ENCODE data around the gene EMSY. TPM values are rescaled to one million over a fixed set of nuclear protein-coding genes. Genes with fewer than 3 reads are reported as not detected.

Gene EMSY
- total and polyA plus RNA-seq, 7 donors, result 5.8 to 17.2 (median 12.7) TPM

DNA sequence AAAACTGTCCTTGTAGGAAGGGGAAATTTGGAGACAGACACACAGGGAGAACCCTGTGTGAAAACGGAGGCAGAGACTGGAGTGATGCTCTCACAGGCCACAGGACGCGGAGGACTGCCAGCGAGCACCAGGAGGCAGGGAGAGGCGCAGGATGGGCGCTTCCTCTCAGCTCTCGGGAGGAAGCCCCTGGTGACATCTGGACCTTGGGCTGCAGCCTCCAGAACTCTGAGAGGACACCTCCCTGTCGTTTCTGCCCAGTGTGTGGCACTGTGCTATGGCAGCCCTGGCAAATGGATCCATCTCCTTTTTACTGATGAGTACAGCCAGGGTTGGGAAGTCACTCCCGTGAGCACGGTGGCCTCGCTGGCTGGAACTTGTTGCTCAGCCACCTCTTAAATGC lies 151.8 kb downstream of the EMSY start:
- TF ChIP-seq, protein P1, sequence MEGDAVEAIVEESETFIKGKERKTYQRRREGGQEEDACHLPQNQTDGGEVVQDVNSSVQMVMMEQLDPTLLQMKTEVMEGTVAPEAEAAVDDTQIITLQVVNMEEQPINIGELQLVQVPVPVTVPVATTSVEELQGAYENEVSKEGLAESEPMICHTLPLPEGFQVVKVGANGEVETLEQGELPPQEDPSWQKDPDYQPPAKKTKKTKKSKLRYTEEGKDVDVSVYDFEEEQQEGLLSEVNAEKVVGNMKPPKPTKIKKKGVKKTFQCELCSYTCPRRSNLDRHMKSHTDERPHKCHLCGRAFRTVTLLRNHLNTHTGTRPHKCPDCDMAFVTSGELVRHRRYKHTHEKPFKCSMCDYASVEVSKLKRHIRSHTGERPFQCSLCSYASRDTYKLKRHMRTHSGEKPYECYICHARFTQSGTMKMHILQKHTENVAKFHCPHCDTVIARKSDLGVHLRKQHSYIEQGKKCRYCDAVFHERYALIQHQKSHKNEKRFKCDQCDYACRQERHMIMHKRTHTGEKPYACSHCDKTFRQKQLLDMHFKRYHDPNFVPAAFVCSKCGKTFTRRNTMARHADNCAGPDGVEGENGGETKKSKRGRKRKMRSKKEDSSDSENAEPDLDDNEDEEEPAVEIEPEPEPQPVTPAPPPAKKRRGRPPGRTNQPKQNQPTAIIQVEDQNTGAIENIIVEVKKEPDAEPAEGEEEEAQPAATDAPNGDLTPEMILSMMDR (IDR thresholded peaks at IDR 0.05), result no peak
- intact Hi-C loops (cut with DNase I), result loop anchor here in 1 of 2 donors (5.0 kb wide), 2 partner anchors 71 to 86 kb away; no protein-coding TSS in a partner anchor
- 63 to 68% (median 65%) methylated on average over 11 of the region's 11 CpGs for WGBS, 3 donors
- Histone ChIP-seq H3K4me3 (no peak overlapping the region), H3K27me3 (ENCODE audit: insufficient read depth in 3 of 3, low read length in 2 of 3) (no peaks in the 10 kb centered on the region), H3K36me3 (ENCODE audit: insufficient read depth in 1 of 2, low read depth in 1 of 2) (no peaks in the 10 kb centered on the region), H3K4me1 (no peaks in the 10 kb centered on the region), H3K27ac (no peak overlapping the region), H3K9me3 (no peaks in the 10 kb centered on the region)
- no peak for ATAC-seq
- DNase-seq, result no peak

DNA sequence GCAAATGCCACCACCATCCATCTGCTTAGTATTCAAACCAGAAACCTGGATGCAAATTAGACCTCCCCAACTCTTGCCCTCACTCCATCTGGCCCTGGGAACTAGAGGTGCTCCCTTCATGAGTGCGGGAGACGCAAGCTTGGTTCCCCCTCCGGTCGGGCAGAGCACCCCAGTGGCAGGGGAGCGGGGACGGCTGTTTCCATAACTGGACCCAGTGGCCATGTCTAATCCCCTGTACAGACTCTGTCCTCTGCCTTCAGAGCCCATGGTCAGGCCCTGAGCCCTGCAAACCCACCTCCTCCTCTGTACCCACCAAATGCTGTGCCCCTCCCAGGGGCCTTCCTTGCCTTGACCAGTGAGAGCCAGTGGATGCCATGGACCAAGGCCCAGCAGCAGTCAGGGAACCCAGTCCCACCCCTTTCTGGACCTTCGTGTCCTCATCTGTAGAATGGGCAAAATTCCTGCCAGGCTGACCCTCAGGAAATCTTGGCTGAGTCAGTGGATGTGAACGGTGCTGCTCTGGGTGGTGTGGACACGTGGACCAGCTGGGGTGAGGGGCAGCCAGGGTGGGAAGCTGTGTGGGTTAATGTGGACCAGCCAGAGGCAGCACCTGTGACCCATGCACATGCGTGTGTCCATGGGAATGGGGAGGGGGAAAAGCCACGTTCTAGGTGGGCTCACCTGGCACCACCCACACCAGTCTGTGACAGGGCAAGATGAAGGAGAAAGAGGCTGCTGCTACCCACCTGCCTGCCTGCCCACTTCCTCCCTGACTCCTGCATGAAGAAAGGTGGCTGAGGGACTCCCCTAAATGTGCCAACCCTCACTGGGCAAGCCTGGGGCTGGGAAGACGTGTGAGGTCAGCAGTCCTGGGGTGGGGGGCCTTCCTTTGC lies 153.0 kb downstream of the EMSY start:
- no peaks in the 10 kb centered on the region for H3K27me3 ChIP-seq (ENCODE audit: insufficient read depth in 3 of 3, low read length in 2 of 3)
- no peaks in the 10 kb centered on the region for H3K9me3 ChIP-seq
- H3K36me3 ChIP-seq (ENCODE audit: insufficient read depth in 1 of 2, low read depth in 1 of 2), result no peaks in the 10 kb centered on the region
- no peaks in the 10 kb centered on the region for H3K4me1 ChIP-seq
- TF ChIP-seq, protein P1 (IDR thresholded peaks at IDR 0.05), result no peak
- intact Hi-C loops (cut with DNase I), result loop anchor here in 1 of 2 donors (5.0 kb wide), 2 partner anchors 70 to 85 kb away; no protein-coding TSS in a partner anchor
- DNase-seq, result no peak
- 73 to 76% (median 75%) methylated on average over 12 of the region's 12 CpGs for WGBS, 3 donors
- ATAC-seq, result no peak
- H3K4me3 ChIP-seq, result no peak overlapping the region
- H3K27ac ChIP-seq, result no peak overlapping the region

DNA sequence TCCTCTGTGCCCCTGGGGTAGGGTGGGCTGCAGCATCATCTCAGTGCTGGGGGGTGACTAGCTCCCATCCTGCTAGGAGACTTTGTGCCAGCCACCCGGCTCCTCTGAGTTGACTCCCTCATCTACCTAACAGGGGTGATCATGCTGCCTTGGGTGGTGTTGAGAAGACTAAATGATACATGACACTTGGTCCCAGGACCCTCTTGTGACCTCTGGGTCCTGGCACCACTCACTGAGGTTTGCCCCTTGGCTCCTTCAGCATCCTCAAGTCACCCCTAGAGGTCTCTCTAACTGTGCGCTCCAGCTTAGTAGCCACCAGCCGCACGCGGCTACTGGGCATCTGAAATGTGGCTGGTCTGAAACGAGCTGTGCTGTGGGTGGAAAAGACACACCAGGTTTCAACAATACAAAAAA lies 153.6 kb downstream of the EMSY start:
- intact Hi-C loops (cut with DNase I), result loop anchor here in 1 of 2 donors (5.0 kb wide), 2 partner anchors 69 to 84 kb away; no protein-coding TSS in a partner anchor
- H3K4me1 ChIP-seq, result no peaks in the 10 kb centered on the region
- H3K36me3 ChIP-seq (ENCODE audit: insufficient read depth in 1 of 2, low read depth in 1 of 2), result no peaks in the 10 kb centered on the region
- no peak for DNase-seq
- peak; percentile 57 to 74 (median 71) for ATAC-seq
- 33 to 42% (median 39%) methylated on average over 6 of the region's 6 CpGs for WGBS, 3 donors
- TF ChIP-seq, protein P1 (IDR thresholded peaks at IDR 0.05), result peak; percentile 37
- no peaks in the 10 kb centered on the region for H3K9me3 ChIP-seq
- no peak overlapping the region for H3K4me3 ChIP-seq
- H3K27ac ChIP-seq, result no peak overlapping the region
- H3K27me3 ChIP-seq (ENCODE audit: insufficient read depth in 3 of 3, low read length in 2 of 3), result no peaks in the 10 kb centered on the region

DNA sequence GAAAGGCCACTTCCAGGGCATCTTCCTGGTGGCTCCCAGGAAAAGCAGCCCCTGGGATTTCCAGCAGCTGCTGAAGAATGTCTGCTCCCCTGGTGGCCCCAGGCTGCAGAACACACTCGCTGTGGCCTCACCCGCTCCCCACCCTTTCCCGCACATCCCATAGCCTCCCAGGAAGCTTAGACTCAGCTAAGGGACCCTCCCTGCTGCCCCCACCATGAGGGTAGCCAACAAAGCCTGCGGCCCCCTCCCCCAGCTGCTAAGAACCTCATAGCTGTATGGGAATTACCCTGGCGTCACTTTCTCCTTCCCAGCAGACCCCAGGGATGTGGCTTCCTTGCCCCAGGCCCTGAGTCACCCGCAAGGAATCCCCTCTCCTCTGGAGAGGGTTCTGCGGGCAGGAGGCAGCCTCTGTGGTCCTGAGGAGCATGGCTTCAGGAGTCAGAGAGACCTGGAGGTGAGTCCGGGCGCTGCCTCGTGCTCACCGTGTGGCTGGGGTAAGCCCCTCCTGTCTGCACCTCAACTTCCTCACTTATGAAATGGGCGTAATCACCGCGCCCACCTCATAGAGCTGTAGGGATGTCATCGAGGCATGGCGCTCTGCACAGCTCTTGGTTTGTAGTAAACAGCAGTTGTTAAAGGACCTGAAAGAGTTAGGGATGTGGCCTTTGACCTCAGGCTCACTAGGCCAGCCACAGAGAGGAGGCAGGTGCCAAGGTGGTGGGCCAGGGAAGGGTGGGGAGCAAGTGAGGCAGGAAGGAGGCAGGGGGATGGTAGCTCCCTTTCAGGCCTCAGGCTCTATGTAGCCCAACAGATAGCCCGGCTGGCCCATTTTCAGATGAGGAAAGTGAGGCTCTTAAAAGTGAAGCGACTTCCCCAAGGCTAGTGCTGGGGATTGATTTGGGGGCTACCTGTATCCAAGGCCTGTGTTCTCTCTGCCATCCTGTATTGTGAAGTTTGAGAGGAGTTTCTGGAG lies 154.5 kb downstream of the EMSY start:
- TF ChIP-seq, protein P1 (IDR thresholded peaks at IDR 0.05), result no peak
- H3K27ac ChIP-seq, result no peak overlapping the region
- 81 to 82% (median 82%) methylated on average over 18 of the region's 18 CpGs for WGBS, 3 donors
- H3K4me1 ChIP-seq, result no peaks in the 10 kb centered on the region
- DNase-seq, result no peak
- H3K27me3 ChIP-seq (ENCODE audit: insufficient read depth in 3 of 3, low read length in 2 of 3), result no peaks in the 10 kb centered on the region
- intact Hi-C loops (cut with DNase I), result loop anchor here in 1 of 2 donors (5.0 kb wide), 2 partner anchors 68 to 83 kb away; no protein-coding TSS in a partner anchor
- no peaks in the 10 kb centered on the region for H3K9me3 ChIP-seq
- H3K36me3 ChIP-seq (ENCODE audit: insufficient read depth in 1 of 2, low read depth in 1 of 2), result no peaks in the 10 kb centered on the region
- no peak for ATAC-seq
- H3K4me3 ChIP-seq, result no peak overlapping the region
